ENCODE data around the gene PAPOLB. TPM values are rescaled to one million over a fixed set of nuclear protein-coding genes. Genes with fewer than 3 reads are reported as not detected.

PAPOLB gene
- total and polyA plus RNA-seq, 10 of the 15 experiments (the other 5 are each of a cell fraction or from before 2014, with no cell fraction given): 0.01 TPM; not detected in 9

DNA sequence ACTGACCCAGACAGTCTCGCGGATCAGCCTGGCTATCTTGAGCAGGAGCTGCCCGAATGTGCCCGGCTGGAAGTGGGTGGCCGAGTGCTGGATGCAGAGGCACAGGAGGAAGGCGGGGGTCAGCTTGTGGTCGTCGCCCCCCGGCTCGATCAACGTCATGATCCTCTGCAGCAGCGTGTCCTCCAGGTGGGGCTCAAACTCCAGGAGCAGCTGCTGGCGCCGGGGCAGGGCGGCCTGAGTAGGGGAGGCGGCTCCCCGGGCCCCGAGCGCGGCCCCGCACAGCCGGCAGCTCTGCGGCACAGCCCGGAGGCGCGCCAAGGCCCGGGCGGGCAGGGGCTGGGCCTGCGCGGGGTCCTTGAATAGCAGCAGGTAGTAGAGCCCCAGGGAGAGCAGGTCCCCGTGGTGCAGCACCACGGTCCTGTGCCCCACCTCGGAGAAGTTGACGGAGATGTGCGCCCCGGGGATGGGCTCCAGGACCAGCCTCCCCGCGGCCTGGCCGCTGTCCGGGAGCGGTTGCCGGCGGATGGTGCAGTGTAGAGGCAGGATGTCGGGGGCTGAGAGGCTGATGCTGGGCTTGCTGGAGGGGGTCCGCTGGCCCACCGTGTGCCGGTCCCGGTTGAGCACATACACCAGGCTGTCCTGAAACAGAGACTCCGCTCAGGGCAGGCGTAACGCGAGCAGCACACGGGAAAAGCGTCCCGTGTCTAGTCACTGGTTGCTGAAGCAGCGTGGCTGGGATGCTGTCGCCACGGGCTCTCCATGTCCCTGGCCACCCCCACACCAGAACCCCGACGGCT lies 27.0 kb downstream of the PAPOLB start:
- SMC1A ChIA-PET (ENCODE audit: uncharacterized antibody, unreplicated experiment): no interaction called here
- in situ Hi-C loops (cut with MboI): loop anchor here (5.0 kb wide), 1 partner anchor 253 kb away; no protein-coding TSS in a partner anchor
- Histone ChIP-seq H3K36me3 (ENCODE audit: control insufficient read depth in 2 of 2, insufficient read depth in 2 of 2, low read length in 1 of 2) (no peaks in the 10 kb centered on the region), H3K4me2 (ENCODE audit: control insufficient read depth, insufficient read depth) (no peak overlapping the region), H2AFZ (ENCODE audit: control insufficient read depth, low read depth, low read length) (no peak overlapping the region), H3K9ac (ENCODE audit: control insufficient read depth, insufficient read depth, low read length) (no peak overlapping the region), H3K27ac (ENCODE audit: control insufficient read depth, insufficient read depth) (no peak overlapping the region), H3K9me3 (replicated peaks; ENCODE audit: control insufficient read depth, insufficient read depth, low read length) (no peaks in the 10 kb centered on the region), H3K4me3 (no peak overlapping the region), H3K27me3 (replicated peaks in 1 of 2; ENCODE audit: control insufficient read depth in 2 of 2, insufficient read depth in 2 of 2, low read length in 1 of 2) (no peaks in the 10 kb centered on the region; a peak in 1 of 4 replicates), H3K4me1 (ENCODE audit: control insufficient read depth, insufficient read depth, low read length) (no peaks in the 10 kb centered on the region), H3K79me2 (ENCODE audit: control insufficient read depth, insufficient read depth, low read length) (no peaks in the 10 kb centered on the region), H4K20me1 (ENCODE audit: control insufficient read depth, insufficient read depth) (no peaks in the 10 kb centered on the region)
- 75% methylated on average over 55 of the region's 60 CpGs for WGBS (ENCODE audit: insufficient coverage, insufficient replicate concordance, low lambda C conversion rate, missing lambda C conversion rate)
- no TSS peak for BruUV-seq (replicated peaks)
- DNase-seq (ENCODE audit: low read depth, low spot score) (no peak), ATAC-seq (no peak), FAIRE-seq (no peak)
- no peak for TF ChIP-seq JUND (IDR thresholded peaks at IDR 0.05; ENCODE audit: low read depth, low read length)
- TF ChIP-seq CBFB (IDR thresholded peaks at IDR 0.05; ENCODE audit: low read depth): no peak
- no peak for TF ChIP-seq SREBF2 (IDR thresholded peaks at IDR 0.05; ENCODE audit: low read length)
- no peak for TF ChIP-seq RELA (IDR thresholded peaks at IDR 0.05; ENCODE audit: borderline replicate concordance, partially characterized antibody)
- TF ChIP-seq ZZZ3 (IDR thresholded peaks at IDR 0.05; ENCODE audit: control insufficient read depth, insufficient read length, low read depth): no peak
- no peak for TF ChIP-seq ZNF217 (IDR thresholded peaks at IDR 0.05)
- no peak for TF ChIP-seq POLR2AphosphoS5 (IDR thresholded peaks at IDR 0.05; ENCODE audit: low read length)
- no peak for TF ChIP-seq FOXM1 (IDR thresholded peaks at IDR 0.05; ENCODE audit: low read depth, low read length)
- no peak for TF ChIP-seq ZBTB40 (IDR thresholded peaks at IDR 0.05; ENCODE audit: borderline replicate concordance)
- no peak for TF ChIP-seq SP1 (IDR thresholded peaks at IDR 0.05; ENCODE audit: low read depth, low read length)
- no peak for TF ChIP-seq SMAD1 (IDR thresholded peaks at IDR 0.05; ENCODE audit: low read depth, partially characterized antibody)
- no peak for TF ChIP-seq PBX3 (IDR thresholded peaks at IDR 0.05; ENCODE audit: insufficient replicate concordance, low read depth, low read length)
- TF ChIP-seq, protein P1, sequence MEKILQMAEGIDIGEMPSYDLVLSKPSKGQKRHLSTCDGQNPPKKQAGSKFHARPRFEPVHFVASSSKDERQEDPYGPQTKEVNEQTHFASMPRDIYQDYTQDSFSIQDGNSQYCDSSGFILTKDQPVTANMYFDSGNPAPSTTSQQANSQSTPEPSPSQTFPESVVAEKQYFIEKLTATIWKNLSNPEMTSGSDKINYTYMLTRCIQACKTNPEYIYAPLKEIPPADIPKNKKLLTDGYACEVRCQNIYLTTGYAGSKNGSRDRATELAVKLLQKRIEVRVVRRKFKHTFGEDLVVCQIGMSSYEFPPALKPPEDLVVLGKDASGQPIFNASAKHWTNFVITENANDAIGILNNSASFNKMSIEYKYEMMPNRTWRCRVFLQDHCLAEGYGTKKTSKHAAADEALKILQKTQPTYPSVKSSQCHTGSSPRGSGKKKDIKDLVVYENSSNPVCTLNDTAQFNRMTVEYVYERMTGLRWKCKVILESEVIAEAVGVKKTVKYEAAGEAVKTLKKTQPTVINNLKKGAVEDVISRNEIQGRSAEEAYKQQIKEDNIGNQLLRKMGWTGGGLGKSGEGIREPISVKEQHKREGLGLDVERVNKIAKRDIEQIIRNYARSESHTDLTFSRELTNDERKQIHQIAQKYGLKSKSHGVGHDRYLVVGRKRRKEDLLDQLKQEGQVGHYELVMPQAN (conservative IDR thresholded peaks at IDR 0.05): no peak
- no peak for TF ChIP-seq SUZ12 (IDR thresholded peaks at IDR 0.05; ENCODE audit: unreplicated experiment)
- TF ChIP-seq SUPT20H (IDR thresholded peaks at IDR 0.05; ENCODE audit: borderline replicate concordance, control insufficient read depth, low read depth, low read length): no peak
- TF ChIP-seq RUNX3 (IDR thresholded peaks at IDR 0.05; ENCODE audit: low read length): no peak
- CTCF ChIA-PET: no interaction called here
- RAD21 ChIA-PET (ENCODE audit: unreplicated experiment): no interaction called here
- intact Hi-C loops (cut with micrococcal nuclease; ENCODE audit: unreplicated experiment): no loop called here
- POLR2A ChIA-PET: no interaction called here

Measured in GM12878 (cell line).